Body of pancreas (tissue), 4 donors: ENCODE measurements around the gene ICA1L.

ENCODE experiments used
- CTCF ChIP-seq, 7 experiments: fragments of 450-650 bp in 4 of 7; fragments of 200-600 bp in 3 of 7; sonication (generic) in 3 of 7; IDR thresholded peaks; one replicate each; pipeline ENCODE4 v1.5.1; 2016 to 2019; ENCODE audit warnings: antibody characterized with exemption in 7 of 7
- POLR2A ChIP-seq, 3 donors: fragments of 450-650 bp; IDR thresholded peaks; one replicate each; pipeline ENCODE4 v1.6.1; 2016; ENCODE audit warnings: antibody characterized with exemption in 3 of 3, mild to moderate bottlenecking in 2 of 3

GRCh38 chr2:202813387-202813786, 58.2 kb downstream of the ICA1L start:
- no peak for TF ChIP-seq POLR2A (IDR thresholded peaks at IDR 0.05)
- TF ChIP-seq CTCF (IDR thresholded peaks at IDR 0.05), result no peak
